Stimulated activated CD4-positive, alpha-beta T cell treated with anti-CD3 and anti-CD28 coated beads, Interleukin-1b, Interleukin-23, amount 100 ng/mL, for 48 hours (primary cell): ENCODE data around the gene MYH3.

Experiments used
- DNase-seq: peaks from one replicate; pipeline ENCODE4 v3.0.0-alpha.2; 2020

Gene MYH3

DNA sequence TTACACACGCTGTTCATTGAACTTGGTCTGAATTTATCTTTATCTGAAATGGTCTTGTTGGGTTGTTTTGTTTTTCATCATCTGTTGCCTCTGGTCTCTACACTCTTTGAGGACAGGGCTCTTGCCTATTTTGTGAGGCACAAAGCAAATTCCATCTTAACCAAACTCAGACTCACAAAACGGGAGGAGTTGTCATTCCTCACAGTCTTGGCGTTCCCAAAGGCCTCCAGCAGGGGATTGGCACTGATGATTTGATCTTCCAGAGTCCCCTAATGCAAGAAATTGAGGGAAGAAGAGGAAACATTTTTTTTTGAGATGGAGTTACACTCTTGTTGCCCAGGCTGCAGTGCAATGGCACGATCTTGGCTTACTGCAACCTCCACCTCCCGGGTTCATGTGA lies 8.7 kb downstream of the MYH3 start:
- DNase-seq, result no peak

DNA sequence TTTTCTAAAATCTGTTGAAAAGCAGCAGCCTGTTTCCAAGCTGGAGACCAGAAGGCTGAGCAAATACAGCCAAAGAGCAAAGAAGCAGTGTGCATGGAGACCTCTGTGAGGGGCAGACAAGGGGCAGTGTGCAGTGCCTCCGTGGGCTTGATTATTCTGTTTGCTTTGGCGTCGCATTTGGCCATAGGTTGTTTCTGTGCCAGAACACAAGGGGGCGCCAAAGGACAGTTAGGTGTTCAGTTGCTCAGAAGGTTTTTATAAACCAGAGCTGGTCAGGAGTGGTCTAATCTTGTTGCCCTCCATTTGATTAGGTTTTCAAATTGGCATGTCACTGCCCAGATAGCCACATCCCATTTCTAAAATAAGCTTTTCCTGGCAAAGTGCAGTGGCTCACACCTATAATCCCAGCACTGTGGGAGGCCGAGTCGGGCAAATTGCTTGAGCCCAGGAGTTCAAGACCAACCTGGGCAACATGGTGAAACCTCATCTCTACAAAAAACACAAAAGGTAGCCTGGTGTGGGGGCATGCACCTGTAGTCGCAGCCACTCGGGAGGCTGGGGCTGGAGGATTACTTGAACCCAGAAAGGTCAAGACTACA lies 10.6 kb downstream of the MYH3 start:
- peak; percentile 64 for DNase-seq

DNA sequence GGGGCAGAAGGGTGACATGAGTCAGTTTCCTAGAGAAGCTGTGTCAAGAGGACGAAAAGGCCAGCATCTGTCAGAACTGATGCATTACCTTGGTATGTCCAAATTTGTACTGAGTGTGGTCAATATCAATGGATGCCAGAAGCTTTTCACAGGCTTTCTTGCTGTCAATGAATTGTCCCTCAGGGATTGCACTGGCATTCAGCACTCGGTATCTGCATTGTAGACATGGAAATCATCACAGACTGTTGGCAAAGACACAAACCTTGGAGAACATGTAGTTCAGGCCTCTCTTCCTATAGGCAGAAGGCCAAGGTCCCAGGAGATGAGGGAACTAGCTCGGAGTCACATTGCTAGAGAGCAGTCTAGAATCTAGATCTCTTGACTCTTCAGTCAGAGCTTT lies 16.6 kb downstream of the MYH3 start:
- DNase-seq, result no peak

DNA sequence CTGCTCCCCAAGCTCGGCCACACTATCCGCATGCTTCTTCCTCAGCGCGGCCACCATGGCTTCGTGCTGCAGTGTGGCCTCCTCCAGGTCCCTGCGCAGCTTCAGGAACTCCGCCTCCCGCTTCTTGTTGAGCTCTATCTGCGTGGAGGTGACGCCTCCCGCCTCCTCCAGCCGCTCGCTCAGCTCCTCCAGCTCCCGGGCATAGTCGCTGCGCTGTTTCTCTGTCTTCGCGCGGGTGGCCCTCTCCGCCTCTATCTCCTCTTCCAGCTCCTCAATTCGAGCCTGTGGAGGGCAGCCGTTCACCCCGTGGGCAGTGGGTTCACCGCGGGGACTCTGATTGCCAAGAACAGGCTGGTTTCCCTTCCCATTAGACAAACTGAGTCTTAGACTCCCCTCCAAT lies 19.0 kb downstream of the MYH3 start:
- DNase-seq, result no peak

DNA sequence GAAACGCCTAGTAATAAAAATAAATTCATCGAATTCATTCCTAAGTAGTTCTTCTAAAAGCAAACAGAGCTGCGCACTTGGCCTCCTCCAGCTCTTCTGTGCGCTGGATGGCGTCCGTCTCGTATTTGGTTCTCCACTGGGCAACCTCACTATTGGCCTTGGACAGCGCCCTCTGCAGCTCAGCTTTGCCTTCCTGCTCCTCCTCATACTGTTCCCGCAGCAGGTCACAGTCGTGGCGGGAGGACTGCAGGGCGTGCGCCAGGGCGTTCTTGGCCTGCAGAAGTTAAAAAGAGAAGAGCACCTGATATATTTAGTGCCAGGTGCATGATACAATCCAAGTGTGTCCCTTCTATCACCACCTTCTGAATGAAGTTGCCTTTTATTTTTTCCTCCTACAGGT lies 21.8 kb downstream of the MYH3 start:
- DNase-seq, result no peak

DNA sequence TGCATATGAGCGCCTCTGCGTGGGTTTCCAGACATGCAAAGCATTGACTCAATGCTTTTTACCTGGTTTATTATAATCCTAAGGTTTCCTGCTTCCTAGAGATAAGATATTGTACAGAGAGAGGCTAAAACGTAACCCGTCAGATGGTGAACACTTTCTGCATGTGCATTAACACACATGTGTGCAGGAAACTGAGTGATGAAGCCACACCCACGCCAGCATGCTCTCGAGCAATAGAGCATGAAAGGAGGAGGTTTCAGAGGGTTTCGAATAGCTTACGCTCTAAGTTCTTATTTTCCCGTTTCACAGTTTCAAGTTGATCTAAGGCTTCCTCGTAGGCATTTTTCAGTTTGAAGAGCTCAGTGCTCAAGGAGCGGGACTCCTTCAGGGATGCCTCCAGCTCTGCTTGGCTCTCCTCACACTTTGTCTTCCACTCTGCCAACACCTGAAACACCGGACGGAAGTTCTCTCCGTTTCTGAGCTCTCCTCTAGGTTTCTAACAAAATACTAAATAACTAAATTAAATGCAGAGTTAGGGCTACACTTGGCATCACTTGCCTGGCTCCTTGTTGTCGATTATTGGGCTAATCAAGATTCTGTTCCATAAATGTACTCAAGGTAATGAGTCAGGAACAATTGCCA lies 23.2 kb downstream of the MYH3 start:
- no peak for DNase-seq

DNA sequence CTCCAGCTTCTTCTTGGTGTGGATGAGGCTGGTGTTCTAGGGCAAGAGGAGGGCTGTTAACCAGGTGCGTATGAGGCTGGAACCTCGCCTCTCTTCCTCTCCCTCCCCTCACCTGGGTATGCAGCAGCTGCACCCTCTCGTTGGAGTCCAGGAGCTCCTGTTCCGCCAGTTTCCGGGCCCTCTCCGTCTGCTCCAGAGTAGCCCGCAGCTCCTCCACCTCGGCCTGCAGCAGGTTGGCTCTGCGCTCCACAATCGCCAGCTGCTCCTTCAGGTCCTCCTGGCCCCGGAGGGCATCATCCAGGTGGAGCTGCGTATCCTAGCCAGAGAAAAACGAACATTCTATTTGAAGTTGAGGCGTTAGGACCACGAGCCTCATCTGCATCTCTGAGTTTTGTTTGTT lies 25.4 kb downstream of the MYH3 start:
- DNase-seq, result no peak

DNA sequence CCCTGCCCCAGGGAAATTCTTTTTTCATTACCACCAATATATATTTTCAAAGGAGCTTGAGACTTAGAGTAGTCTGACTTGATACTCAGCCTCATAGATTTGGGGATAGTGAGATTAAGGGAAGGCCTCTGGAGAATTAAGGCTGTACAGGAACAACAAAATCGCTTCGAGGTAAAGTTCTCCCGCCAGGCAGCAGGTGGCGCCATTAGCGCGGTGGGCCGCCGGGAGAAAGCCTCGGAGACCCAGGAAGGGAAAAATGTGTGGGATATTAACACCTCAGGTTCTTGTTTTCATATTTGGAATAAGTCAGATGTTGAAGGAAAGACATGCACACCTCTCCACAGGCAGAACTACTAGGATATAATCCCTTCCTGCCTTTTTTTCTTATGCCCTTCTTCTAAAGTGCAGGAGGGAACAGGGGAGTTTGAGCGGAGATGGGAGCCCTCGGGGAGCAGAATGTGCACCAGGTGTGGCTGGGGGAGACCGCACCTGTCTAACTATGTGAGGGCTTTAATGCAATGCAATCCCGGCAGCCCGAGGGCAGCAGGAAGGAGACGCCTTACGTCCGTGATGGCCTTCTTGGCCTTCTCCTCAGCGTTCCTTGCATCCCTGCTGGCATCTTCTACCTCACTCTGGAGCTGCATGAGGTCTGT lies 25.9 kb downstream of the MYH3 start:
- no peak for DNase-seq

DNA sequence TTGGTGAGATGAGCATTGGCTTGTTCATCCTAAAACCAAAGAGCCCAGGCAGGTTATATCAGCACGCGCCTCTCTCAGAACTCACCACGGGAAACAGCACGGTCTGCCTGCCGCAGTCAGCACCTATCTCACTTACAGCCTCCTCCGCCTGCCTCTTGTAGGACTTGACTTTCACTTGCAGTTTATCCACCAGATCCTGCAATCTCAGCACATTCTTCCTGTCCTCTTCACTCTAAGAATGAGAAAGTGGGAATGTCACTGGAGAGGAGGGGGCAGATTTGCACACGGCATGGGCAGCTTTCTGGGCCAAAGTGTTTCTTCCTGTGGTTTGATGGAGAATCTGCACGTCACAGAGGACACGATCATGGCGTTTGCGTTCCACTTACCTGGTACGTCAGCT lies 27.4 kb downstream of the MYH3 start:
- no peak for DNase-seq

DNA sequence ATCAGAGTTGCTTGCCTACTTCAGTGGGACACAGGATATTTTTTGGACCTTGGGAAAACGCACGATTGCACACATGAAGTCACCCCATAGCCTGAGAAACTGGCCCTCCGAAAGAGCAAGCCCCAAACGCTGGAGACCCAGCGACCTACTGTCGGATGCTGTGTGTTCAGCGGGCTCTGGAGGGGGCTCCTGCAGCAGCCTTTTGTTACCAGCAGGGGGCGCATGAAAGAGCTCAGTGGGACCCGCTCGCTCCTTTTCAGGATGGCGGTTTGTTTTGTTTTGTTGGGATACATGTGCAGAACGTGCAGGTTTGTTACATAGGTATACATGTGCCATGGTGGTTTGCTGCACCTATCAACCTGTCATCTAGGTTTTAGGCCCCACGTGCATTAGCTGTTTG lies 28.4 kb downstream of the MYH3 start:
- no peak for DNase-seq

DNA sequence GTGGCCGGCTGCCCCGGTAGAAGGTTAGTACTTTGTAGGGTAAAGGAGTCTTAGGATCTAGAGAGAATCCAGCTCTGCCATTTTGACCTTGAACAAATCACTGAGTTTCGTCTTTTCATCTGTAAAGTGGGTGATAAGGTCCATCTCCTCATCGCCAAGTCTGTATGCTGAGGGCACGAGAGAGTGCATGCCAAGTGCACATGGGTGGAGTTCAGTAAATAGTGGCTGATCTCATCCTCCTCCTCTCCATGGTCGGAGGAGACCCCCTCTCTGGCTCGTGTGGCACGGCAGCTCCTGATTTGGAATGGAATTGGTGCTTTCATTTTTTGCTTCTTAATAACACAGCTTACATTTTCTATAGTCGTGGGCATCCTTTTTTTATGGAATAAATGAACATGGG lies 30.7 kb downstream of the MYH3 start:
- no peak for DNase-seq

DNA sequence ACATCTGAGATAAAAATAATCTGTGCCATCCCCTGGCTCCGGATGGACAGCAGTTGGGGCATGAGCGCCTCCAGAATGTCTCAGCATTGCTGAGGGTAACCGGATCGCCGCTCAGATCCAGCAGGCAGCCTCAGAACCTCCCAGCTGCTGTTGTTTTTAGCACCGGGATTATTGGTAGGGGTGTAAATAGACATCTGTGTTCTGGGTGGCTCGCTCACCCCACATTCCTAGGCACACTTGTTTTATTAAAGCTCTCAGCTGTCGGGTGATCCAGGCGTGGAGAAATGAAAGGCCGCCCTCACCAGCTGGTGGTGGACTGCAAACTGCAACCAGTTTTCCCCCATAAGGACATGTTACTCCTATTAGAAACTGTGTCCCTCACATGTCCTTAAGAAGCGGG lies 32.1 kb downstream of the MYH3 start:
- DNase-seq, result no peak

DNA sequence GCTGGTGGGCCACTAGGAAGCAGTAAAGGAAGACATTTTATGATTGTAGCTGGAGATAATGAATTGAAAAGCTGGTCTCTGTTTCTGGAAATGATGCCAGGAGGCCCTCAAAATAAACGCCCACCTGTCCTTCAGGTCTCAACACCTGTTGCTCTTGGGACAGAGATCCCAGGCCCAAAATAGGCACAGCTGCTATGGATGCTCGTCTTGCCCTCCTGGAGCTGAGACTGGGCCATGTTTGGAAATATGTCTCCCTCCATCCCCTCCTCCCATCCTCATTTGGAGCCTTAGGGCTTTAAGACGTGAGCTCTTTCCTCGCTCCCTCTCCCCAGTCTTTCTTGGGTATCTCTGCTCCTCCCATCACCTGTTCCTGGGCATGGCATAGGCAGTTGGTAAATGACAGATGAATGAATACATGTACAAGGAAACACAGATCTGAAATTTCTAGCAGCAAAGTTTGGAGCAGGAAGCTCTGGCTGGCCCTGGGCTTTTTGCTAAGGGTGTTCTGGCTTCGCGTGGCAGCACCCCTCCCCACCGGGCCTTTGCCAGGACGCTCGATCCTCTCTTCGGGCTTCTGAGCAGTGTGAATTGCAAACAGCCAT lies 33.3 kb downstream of the MYH3 start:
- DNase-seq, result no peak

DNA sequence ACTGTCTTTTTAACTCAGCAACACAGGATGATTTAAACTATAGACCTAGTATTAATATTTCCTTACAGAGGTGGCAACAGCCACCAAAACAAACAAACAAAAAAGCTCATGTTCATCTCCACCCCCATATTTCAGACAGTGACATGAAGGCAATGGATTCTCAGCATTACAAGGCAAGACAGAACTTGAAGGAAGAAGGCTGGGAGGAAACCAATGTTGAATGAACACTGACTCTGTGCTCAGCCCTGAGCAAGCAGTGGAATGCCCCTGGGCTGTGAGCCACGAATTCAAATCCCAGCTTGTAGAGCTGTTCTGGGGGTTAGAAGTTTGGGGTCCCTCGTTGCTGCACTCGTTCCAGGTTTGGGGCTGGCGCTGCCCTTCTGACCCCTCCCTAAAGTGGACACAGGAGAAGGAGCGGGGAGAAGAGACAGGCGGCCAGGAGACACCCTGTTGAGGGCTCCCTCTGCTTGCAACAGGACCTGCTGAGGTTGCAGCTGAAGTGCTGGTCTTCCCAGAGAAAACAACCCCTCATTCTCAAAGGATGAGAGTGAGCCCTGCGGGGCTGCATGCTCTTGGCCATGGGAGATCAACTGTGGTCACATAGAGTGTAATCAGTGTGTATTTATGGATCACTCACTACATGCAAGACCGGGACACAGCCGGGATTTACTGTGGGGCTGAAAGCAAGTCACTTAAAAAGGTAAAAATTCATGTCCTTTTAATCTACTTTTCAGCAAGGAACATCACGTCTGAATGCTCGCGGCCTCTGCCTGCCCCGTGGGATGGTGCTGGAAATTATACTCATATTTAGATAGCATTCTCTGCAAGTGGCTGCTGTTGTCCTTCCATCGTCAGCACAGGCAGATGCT lies 34.3 kb downstream of the MYH3 start:
- no peak for DNase-seq

DNA sequence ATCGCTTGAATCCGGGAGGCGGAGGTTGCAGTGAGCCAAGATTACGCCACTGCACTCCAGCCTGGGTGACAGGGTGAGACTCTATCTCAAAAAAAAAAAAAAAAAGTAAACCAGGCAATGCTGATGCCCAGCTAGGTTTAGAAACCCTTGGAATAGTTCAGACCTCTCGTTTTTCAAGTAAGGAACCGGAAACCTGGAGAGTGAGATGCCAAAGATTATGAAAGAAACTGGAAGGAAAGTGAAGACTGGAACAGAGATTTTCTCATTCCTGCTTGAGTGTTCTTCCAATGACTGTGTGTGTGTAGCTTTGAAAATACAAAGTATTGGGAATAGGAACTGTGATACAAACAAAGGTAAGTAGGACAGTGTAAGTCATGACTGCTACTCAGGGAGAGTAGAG lies 35.7 kb downstream of the MYH3 start:
- no peak for DNase-seq

DNA sequence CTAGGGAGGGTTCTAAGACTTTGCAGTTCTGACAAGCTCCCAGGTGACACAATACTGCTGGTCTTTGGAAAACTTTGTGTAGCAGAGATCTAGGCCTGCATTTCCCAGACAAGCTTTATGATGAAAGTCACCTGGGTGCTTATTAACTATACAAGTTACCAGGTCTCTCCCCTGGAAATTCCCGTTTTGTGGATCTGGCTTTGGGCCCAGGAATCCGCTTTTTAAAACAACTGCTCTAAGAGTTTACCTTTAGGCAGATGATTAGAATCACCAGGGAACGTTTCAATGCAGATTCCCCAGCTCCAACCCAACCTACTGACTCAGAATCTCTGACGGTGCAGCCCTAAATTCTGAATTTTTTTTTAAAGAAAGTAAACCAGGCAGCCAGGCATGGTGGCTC lies 36.3 kb downstream of the MYH3 start:
- no peak for DNase-seq

DNA sequence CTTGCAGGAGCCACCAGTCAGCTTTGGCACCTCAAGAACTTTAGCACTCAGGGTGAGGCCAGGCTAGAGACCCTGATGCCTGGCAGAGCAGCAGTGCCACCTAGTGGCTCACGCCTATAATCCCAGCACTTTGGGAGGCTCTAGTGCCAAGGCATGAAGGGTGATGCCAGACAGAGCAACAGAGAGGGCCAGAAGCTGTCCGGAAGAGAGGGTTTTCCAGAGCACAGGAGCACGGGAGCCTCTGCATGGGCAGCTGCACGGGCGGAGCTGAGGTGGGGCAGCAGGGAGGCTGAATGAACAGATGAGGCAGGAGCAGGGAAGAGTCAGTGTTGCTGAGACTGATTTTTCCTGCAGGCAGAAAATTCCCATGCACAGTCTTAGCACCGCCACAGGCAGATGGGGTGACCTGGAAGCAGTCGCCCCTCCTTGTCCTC lies 38.9 kb downstream of the MYH3 start:
- peak; percentile 64 for DNase-seq

DNA sequence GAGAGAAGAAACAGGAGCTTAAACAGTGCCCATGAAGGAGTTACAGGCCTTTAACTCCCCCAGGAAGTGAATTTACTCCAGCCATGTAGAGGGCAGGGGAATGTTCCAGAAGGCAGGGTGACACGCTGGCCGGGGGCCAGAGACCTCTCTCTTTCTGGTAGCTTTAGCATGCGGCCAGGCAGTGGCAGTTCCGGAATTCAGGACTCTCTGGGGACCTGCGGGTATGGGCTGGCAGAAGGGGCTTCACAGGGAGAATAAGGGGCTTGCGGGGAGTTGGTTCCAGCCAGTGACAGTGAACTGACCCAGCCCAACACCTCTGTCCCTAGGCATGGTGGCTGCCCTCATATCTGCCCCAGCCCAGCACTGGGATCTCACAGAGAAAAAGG lies 40.0 kb downstream of the MYH3 start:
- DNase-seq, result no peak

DNA sequence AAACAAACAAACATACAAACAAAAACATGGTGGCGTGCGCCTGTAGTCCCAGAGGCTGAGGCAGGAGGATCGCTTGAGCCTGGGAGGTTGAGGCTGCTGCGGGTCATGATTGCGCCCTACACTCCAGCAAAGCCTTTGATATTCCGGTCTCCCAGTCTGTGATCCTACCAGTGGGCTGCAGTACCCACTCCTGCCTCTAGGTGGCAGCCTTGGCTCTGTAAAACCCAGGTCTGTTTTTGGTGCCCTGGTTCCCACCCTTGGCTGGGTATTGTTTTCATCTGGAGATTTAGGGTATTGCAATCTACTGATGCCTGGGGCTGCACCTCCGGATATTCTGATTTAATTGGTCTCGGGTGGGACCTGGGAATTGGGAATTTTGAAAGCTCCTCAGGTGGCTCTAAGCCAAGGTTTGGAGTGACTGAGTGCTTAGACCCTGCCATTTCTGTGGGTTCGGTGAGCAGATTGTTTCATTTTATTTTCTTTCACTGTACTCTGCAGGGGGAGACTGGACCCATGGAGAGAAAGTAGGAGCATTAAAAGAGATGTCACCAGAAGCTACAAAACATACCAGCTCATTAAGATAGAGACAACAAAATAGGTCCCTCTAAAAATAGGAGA lies 40.5 kb downstream of the MYH3 start:
- DNase-seq, result peak; percentile 75

DNA sequence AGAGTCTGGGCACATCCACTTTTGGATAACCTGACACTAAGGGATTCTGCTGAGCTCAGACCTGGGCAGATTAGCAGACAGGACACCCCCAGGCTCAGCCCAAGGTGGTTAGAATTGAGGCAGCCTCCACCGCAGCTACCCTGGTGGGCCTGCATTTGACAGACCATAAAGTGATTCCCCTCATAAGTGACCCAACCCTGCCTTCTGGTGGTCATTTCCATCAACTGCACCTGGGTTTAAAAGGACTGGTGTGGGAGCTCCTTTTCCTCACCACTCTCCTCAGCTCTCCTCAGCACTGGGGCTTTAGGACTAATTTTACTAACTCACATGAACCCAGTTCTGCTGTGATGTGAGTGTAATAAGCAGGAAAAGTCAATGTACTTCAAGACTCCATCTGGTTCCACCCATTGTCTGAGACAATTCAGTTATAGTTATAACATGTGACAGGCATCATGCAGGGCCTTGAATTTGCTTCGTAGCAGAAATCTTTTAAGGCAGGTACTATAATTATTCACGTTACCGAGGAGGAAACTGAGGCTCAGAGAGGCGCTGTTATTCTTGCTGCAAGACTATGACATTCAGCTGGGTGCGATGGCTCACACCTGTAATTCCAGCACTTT lies 42.5 kb downstream of the MYH3 start:
- no peak for DNase-seq

DNA sequence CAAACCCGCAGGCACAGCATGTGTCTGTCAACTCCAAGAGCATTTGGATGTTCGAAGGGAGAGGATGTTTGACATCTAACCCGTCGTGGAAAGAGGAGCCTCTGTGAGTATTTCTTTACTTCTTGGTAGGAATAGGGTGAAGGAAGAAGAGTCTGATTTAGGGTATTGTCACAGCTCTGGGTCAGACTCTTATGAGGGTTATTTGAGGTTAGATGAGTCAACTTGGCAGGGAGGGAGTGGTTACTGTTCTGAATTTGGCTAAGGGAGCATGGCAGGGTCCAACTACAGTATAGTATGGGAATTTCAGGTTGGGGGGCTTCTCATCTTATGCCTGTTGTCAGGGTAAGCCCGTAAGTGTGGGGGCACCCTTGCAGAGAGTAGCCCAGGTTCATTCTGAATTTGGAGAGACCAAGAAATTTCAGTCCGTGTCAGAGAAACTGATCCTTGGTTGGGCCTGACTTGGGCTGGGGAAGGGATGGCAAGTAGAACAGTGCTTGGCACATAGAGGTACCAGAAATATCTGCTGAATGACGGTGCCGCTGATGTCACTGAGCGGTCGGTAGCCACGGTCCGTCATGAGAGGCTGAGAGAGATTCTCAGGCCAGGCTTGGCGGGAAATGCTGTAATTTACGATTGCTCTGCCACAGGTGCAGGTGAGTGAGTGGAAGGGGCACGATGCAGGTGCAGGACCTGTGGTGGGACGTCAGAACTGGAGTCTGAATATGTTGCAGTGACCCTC lies 43.2 kb downstream of the MYH3 start:
- DNase-seq, result no peak
